Natural killer cell (primary cell): ENCODE data around the gene IL12RB2. TPM values are rescaled to one million over a fixed set of nuclear protein-coding genes. Genes with fewer than 3 reads are reported as not detected.

ENCODE experiments used
- ATAC-seq, 3 donors: fragments of 150-1000 bp in 2 of 3; fragments of 200-7000 bp in 1 of 3; cut with Tn5 transposase; 1 replicate in 1 of 3; 2 replicates in 2 of 3; pipeline ENCODE4 v1.10.0; 2021; ENCODE audit warnings: mild to moderate bottlenecking in 2 of 3, moderate library complexity in 2 of 3
- DNase-seq, 2 donors: peaks; one replicate each; pipeline versions ENCODE4 v3.0.0 to v3.0.0-alpha.2; 2013 to 2021; ENCODE audit warnings: mixed read lengths in 1 of 2
- H3K27ac ChIP-seq: one replicate; pipeline ENCODE4 v1.5.1; 2013; ENCODE audit warnings: mild to moderate bottlenecking, low read length
- H3K27me3 ChIP-seq: one replicate; pipeline ENCODE4 v1.6.1; 2013; ENCODE audit warnings: low read length; ENCODE audit not compliant: control insufficient read depth, insufficient read depth
- H3K36me3 ChIP-seq: one replicate; pipeline ENCODE4 v1.6.1; 2013; ENCODE audit warnings: low read length; ENCODE audit not compliant: control insufficient read depth, insufficient read depth
- H3K4me1 ChIP-seq: one replicate; pipeline ENCODE4 v1.6.1; 2013; ENCODE audit warnings: low read length; ENCODE audit not compliant: control insufficient read depth, insufficient read depth
- H3K4me3 ChIP-seq: one replicate; pipeline ENCODE4 v1.5.1; 2013; ENCODE audit warnings: low read length
- H3K9me3 ChIP-seq: one replicate; pipeline ENCODE4 v1.6.1; 2013; ENCODE audit warnings: low read length; ENCODE audit not compliant: control insufficient read depth, insufficient read depth
- H3K27ac Mint-ChIP-seq, 2 donors: one replicate each; pipeline ENCODE4 v1.8.0; 2022; ENCODE audit warnings: mild to moderate bottlenecking in 2 of 2, mixed read lengths in 2 of 2, moderate library complexity in 1 of 2
- H3K27me3 Mint-ChIP-seq, 2 donors: one replicate each; pipeline ENCODE4 v1.8.0; 2022; ENCODE audit warnings: low read depth in 2 of 2, mixed read lengths in 2 of 2
- H3K36me3 Mint-ChIP-seq: one replicate; pipeline ENCODE4 v1.8.0; 2022; ENCODE audit warnings: mixed read lengths
- H3K4me1 Mint-ChIP-seq, 2 donors: one replicate each; pipeline ENCODE4 v1.8.0; 2022; ENCODE audit warnings: mixed read lengths in 2 of 2
- H3K4me3 Mint-ChIP-seq: one replicate; pipeline ENCODE4 v1.8.0; 2022; ENCODE audit warnings: mild to moderate bottlenecking, moderate library complexity, mixed read lengths
- H3K9me3 Mint-ChIP-seq, 2 donors: one replicate each; pipeline ENCODE4 v1.8.0; 2022; ENCODE audit warnings: mixed read lengths in 2 of 2
- WGBS: methylation state at CpG from one replicate; pipeline ENCODE4 v1.1.7; 2013; ENCODE audit warnings: missing lambda C conversion rate; ENCODE audit not compliant: insufficient coverage; 5-methylcytosine and 5-hydroxymethylcytosine counted together
- intact Hi-C: fragments of 100-400 bp; cut with micrococcal nuclease; formaldehyde crosslinking; loops from one replicate; pipeline ENCODE4 v1.14.2; 2022
- total RNA-seq, 4 donors: library from RNA; stranded (reverse); fragments of 120-200 nt in 1 of 4; gene quantifications; one replicate each; pipeline versions ENCODE4 v1.2.3 to v1.2.4, GENCODE V29; 2013 to 2022
- TF ChIP-seq, protein P1 (sequence below): fragments of 200-600 bp; IDR thresholded peaks from one replicate; pipeline ENCODE4 v1.8.0; 2022; ENCODE audit warnings: antibody characterized with exemption

The IL12RB2 gene
- total RNA-seq, 3 donors from 2014 or later (not counting 1 experiment from before 2014, with no cell fraction given) = 18.2 to 51.2 (median 24.8) TPM

DNA sequence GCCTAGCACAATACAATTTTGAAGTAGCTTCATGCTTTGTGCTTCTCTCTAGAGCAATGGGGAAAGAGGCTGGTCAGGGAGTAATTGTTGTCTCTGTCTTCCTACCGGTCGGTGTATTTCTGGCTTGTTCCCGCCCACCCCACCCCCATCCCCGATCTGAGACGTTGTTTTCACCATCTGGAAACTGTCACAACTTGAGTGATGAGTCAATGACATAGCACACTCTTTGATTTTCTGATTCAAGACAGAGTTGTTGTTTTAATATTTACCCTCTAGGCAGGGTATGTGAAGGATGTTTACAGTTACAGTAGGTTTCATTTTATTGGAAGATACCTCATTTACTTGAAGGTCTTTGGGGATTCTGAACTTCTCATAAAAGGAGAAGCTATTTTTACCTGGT is 7.0 kb downstream of the IL12RB2 start:
- no peaks in the 10 kb centered on the region for H3K36me3 Mint-ChIP-seq
- peak in 1 of 2 donors; percentile 27 for DNase-seq
- WGBS = 61% methylated on average over 5 of the region's 5 CpGs
- H3K27me3 Mint-ChIP-seq = no peaks in the 10 kb centered on the region
- H3K27ac ChIP-seq = no peak overlapping the region
- intact Hi-C loops = loop anchor here (2.0 kb wide), 1 partner anchor 18 kb away; no protein-coding TSS in a partner anchor
- TF ChIP-seq, protein P1, sequence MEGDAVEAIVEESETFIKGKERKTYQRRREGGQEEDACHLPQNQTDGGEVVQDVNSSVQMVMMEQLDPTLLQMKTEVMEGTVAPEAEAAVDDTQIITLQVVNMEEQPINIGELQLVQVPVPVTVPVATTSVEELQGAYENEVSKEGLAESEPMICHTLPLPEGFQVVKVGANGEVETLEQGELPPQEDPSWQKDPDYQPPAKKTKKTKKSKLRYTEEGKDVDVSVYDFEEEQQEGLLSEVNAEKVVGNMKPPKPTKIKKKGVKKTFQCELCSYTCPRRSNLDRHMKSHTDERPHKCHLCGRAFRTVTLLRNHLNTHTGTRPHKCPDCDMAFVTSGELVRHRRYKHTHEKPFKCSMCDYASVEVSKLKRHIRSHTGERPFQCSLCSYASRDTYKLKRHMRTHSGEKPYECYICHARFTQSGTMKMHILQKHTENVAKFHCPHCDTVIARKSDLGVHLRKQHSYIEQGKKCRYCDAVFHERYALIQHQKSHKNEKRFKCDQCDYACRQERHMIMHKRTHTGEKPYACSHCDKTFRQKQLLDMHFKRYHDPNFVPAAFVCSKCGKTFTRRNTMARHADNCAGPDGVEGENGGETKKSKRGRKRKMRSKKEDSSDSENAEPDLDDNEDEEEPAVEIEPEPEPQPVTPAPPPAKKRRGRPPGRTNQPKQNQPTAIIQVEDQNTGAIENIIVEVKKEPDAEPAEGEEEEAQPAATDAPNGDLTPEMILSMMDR = no peak
- H3K27ac Mint-ChIP-seq = no peak overlapping the region
- H3K4me1 ChIP-seq = peaks cover 25% of the 10 kb centered on the region
- peaks cover 15 to 27% of the 10 kb centered on the region in 2 donors for H3K4me1 Mint-ChIP-seq
- no peaks in the 10 kb centered on the region for H3K9me3 ChIP-seq
- H3K9me3 Mint-ChIP-seq = no peaks in the 10 kb centered on the region
- H3K4me3 Mint-ChIP-seq = no peak overlapping the region
- no peaks in the 10 kb centered on the region for H3K27me3 ChIP-seq
- H3K36me3 ChIP-seq = no peaks in the 10 kb centered on the region
- H3K4me3 ChIP-seq = no peak overlapping the region
- ATAC-seq = peak in 1 of 3 donors; percentile 46

DNA sequence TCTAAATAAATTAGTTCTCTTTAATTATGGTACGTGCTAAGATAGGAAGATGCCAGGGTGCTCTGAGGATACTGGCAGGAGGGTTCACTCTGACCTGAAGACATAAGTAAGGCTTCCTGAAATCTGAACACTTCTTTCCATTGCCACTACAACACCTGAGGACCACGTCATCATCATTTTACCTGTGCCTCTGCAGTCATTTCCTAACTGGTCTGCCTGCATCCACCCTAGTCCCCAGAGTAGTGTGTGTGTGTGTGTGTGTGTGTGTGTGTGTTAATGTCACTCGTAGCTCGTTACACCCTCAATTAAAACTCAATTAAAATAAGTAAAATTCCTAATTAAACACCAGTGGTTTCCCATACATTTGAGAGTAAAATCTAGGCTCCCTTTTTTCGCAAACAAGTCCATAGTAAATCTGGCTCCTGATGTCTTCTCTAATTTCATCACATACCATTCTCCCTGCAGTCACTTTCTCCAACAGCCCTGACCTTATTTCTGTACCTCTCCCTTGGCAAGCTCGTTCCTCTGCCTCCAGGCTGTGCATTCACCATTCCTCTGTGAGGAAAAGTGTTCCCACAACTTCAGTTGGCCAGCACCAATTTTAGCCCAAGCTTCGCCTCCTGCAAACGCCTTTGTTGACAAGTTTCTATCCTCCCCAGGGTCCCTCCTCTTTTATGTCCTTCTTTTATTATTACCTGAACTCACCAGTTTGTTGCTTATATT is 8.7 kb downstream of the IL12RB2 start:
- Mint-ChIP-seq H3K36me3 (no peaks in the 10 kb centered on the region), H3K4me3 (no peak overlapping the region), H3K27me3 (no peaks in the 10 kb centered on the region), H3K4me1 (peaks cover 19 to 21% of the 10 kb centered on the region in 2 donors), H3K9me3 (no peaks in the 10 kb centered on the region), H3K27ac (no peak overlapping the region)
- Histone ChIP-seq H3K27me3 (no peaks in the 10 kb centered on the region), H3K36me3 (no peaks in the 10 kb centered on the region), H3K9me3 (no peaks in the 10 kb centered on the region), H3K4me1 (peaks cover 18% of the 10 kb centered on the region), H3K27ac (no peak overlapping the region), H3K4me3 (no peak overlapping the region)
- TF ChIP-seq, protein P1 = no peak
- 87% methylated on average over 6 of the region's 8 CpGs for WGBS
- intact Hi-C loops = no loop called here
- ATAC-seq = no peak
- no peak for DNase-seq

DNA sequence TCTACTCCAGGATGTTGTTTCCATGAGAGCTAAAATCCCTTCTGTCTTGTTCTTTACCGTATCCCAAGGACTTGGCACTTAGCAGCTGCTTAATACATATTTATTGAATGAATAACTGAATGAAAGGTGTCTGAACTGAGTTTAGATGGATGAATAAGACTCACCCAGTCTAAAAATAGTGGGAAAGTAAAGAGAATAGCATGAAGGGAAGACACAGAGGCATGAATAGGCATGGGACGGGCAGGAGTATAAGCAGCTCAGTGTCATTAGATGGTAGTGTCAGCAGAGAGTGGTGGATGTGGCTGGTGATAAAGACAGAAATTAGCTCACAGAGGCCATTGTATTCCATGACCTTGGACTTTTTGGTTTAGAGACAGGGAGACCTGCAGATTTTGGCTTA is 9.2 kb downstream of the IL12RB2 start:
- intact Hi-C loops = no loop called here
- no peaks in the 10 kb centered on the region for H3K27me3 Mint-ChIP-seq
- H3K9me3 ChIP-seq = no peaks in the 10 kb centered on the region

More for the DNA sequence above, 9.2 kb downstream of the IL12RB2 start:
- no peak overlapping the region for H3K4me3 Mint-ChIP-seq
- H3K27ac Mint-ChIP-seq = no peak overlapping the region
- 93% methylated on average over 2 of the region's 2 CpGs for WGBS
- Histone ChIP-seq H3K27ac (no peak overlapping the region), H3K36me3 (peaks cover 2% of the 10 kb centered on the region), H3K4me1 (peaks cover 18% of the 10 kb centered on the region), H3K4me3 (no peak overlapping the region), H3K27me3 (no peaks in the 10 kb centered on the region)
- H3K9me3 Mint-ChIP-seq = no peaks in the 10 kb centered on the region
- TF ChIP-seq, protein P1 = no peak
- DNase-seq = no peak
- ATAC-seq = no peak
- H3K36me3 Mint-ChIP-seq = peaks cover 3% of the 10 kb centered on the region
- H3K4me1 Mint-ChIP-seq = peaks cover 22 to 25% of the 10 kb centered on the region in 2 donors
